Measurements from ENCODE around the gene SPDYE17.
A peak's percentile ranks its signal among the peaks of the same experiment; 100 is the strongest.
"Not testable (repeated sequence)": the region's sequence is repeated elsewhere in the genome, so short reads cannot be mapped to it uniquely, and the experiment has no call there.

SPDYE17 gene

GRCh38 chr7:76997381-76998284 lies 34.5 kb downstream of the SPDYE17 start:
- DNase-seq (ENCODE audit: low read depth in 1 of 2, low spot score in 1 of 2) = no peak
- TF ChIP-seq POLR2AphosphoS5 (IDR thresholded peaks at IDR 0.05; ENCODE audit: low read depth) (no peak), REST (IDR thresholded peaks at IDR 0.05; ENCODE audit: insufficient replicate concordance, low read depth) (no peak), SPI1 (IDR thresholded peaks at IDR 0.05; ENCODE audit: borderline replicate concordance, low read depth) (no peak), GABPA (IDR thresholded peaks at IDR 0.05; ENCODE audit: low read depth) (no peak), CTCF (IDR thresholded peaks at IDR 0.05; ENCODE audit: insufficient read depth, low read length) (no peak)
- Histone ChIP-seq H3K27ac (replicated peaks) (no peak overlapping the region), H3K27me3 (ENCODE audit: insufficient read depth, poor library complexity, severe bottlenecking) (no peaks in the 10 kb centered on the region), H3K4me3 (replicated peaks; ENCODE audit: insufficient read depth, low read length) (no peak overlapping the region)

GRCh38 chr7:76996932-76997331 lies 35.2 kb downstream of the SPDYE17 start:
- H3K27me3 ChIP-seq (ENCODE audit: insufficient read depth, poor library complexity, severe bottlenecking); H3K4me3 ChIP-seq (replicated peaks; ENCODE audit: insufficient read depth, low read length); H3K27ac ChIP-seq (replicated peaks); DNase-seq (ENCODE audit: low read depth in 1 of 2, low spot score in 1 of 2): not testable (repeated sequence)

- not testable (repeated sequence) for DNase-seq (ENCODE audit: low read depth in 1 of 2, low spot score in 1 of 2); H3K27ac ChIP-seq (replicated peaks); H3K4me3 ChIP-seq (replicated peaks; ENCODE audit: insufficient read depth, low read length); H3K27me3 ChIP-seq (ENCODE audit: insufficient read depth, poor library complexity, severe bottlenecking)
Observed at GRCh38 chr7:76994286-76994685, 37.9 kb downstream of the SPDYE17 start.

GRCh38 chr7:76993831-76994230 lies 38.3 kb downstream of the SPDYE17 start:
- not testable (repeated sequence) for H3K4me3 ChIP-seq (replicated peaks; ENCODE audit: insufficient read depth, low read length); H3K27ac ChIP-seq (replicated peaks); DNase-seq (ENCODE audit: low read depth in 1 of 2, low spot score in 1 of 2); H3K27me3 ChIP-seq (ENCODE audit: insufficient read depth, poor library complexity, severe bottlenecking)

- H3K27ac ChIP-seq (replicated peaks); DNase-seq (ENCODE audit: low read depth in 1 of 2, low spot score in 1 of 2): not testable (repeated sequence)
Observed at GRCh38 chr7:76992871-76993270, 39.3 kb downstream of the SPDYE17 start.

GRCh38 chr7:76992204-76992603 lies 40.0 kb downstream of the SPDYE17 start:
- H3K27me3 ChIP-seq (ENCODE audit: insufficient read depth, poor library complexity, severe bottlenecking); DNase-seq (ENCODE audit: low read depth in 1 of 2, low spot score in 1 of 2); H3K27ac ChIP-seq (replicated peaks); H3K4me3 ChIP-seq (replicated peaks; ENCODE audit: insufficient read depth, low read length): not testable (repeated sequence)

More at GRCh38 chr7:76992871-76993270, 39.3 kb downstream of the SPDYE17 start:
- not testable (repeated sequence) for H3K27me3 ChIP-seq (ENCODE audit: insufficient read depth, poor library complexity, severe bottlenecking); H3K4me3 ChIP-seq (replicated peaks; ENCODE audit: insufficient read depth, low read length)

- H3K4me3 ChIP-seq (replicated peaks; ENCODE audit: insufficient read depth, low read length); H3K27me3 ChIP-seq (ENCODE audit: insufficient read depth, poor library complexity, severe bottlenecking); DNase-seq (ENCODE audit: low read depth in 1 of 2, low spot score in 1 of 2); H3K27ac ChIP-seq (replicated peaks): not testable (repeated sequence)
Observed at GRCh38 chr7:76990202-76990601, 42.0 kb downstream of the SPDYE17 start.

- not testable (repeated sequence) for H3K27ac ChIP-seq (replicated peaks); H3K4me3 ChIP-seq (replicated peaks; ENCODE audit: insufficient read depth, low read length)
Observed at GRCh38 chr7:76985924-76986717, 46.0 kb downstream of the SPDYE17 start.

GRCh38 chr7:76984784-76985136 lies 47.4 kb downstream of the SPDYE17 start:
- not testable (repeated sequence) for H3K4me3 ChIP-seq (replicated peaks; ENCODE audit: insufficient read depth, low read length); H3K27ac ChIP-seq (replicated peaks); DNase-seq (ENCODE audit: low read depth in 1 of 2, low spot score in 1 of 2); H3K27me3 ChIP-seq (ENCODE audit: insufficient read depth, poor library complexity, severe bottlenecking)

More at GRCh38 chr7:76985924-76986717, 46.0 kb downstream of the SPDYE17 start:
- DNase-seq (ENCODE audit: low read depth in 1 of 2, low spot score in 1 of 2) = peak in 1 of 2 experiments; percentile 31
- H3K27me3 ChIP-seq (ENCODE audit: insufficient read depth, poor library complexity, severe bottlenecking) = not testable (repeated sequence)

- H3K27me3 ChIP-seq (ENCODE audit: insufficient read depth, poor library complexity, severe bottlenecking); DNase-seq (ENCODE audit: low read depth in 1 of 2, low spot score in 1 of 2); H3K4me3 ChIP-seq (replicated peaks; ENCODE audit: insufficient read depth, low read length); H3K27ac ChIP-seq (replicated peaks): not testable (repeated sequence)
Observed at GRCh38 chr7:76983937-76984783, 48.0 kb downstream of the SPDYE17 start.

Data from HL-60 (cell line).